CD4-positive, alpha-beta memory T cell (primary cell): Measurements from ENCODE around the gene POU2F2. TPM values are rescaled to one million over a fixed set of nuclear protein-coding genes. Genes with fewer than 3 reads are reported as not detected.

Experiments used
- CTCF ChIA-PET: fragments of 350-600 bp; sonication (Branson Sonifier 250); formaldehyde crosslinking; loops from one replicate; lab custom pipeline; 2021; ENCODE audit warnings: inconsistent platforms; ENCODE audit not compliant: partially characterized antibody; lab: Charles Lee
- POLR2A ChIA-PET: fragments of 350-600 bp; sonication (Branson Sonifier 250); formaldehyde crosslinking; loops from one replicate; lab custom pipeline; 2021; ENCODE audit not compliant: partially characterized antibody; lab: Charles Lee
- DNase-seq, 5 donors: peaks; one replicate each; pipeline versions ENCODE4 v3.0.0 to v3.0.0-alpha.2; 2020 to 2022; ENCODE audit warnings: mixed read lengths in 1 of 5
- H3K27ac ChIP-seq: one replicate; pipeline ENCODE4 v1.7.0; 2013; ENCODE audit warnings: low read depth, low read length
- H3K27me3 ChIP-seq: 2 replicates; pipeline ENCODE4 v1.7.0; 2013; ENCODE audit warnings: mild to moderate bottlenecking, low read length, moderate library complexity; ENCODE audit not compliant: insufficient read depth
- H3K36me3 ChIP-seq: 2 replicates; pipeline ENCODE4 v1.7.0; 2013; ENCODE audit warnings: mild to moderate bottlenecking, low read length, moderate library complexity; ENCODE audit not compliant: insufficient read depth
- H3K4me1 ChIP-seq: 2 replicates; pipeline ENCODE4 v1.7.0; 2013; ENCODE audit warnings: mild to moderate bottlenecking, low read length, moderate library complexity; ENCODE audit not compliant: insufficient read depth
- H3K4me3 ChIP-seq, 2 donors: one replicate each; pipeline ENCODE4 v1.7.0; 2013; ENCODE audit warnings: low read length in 2 of 2, mild to moderate bottlenecking in 1 of 2
- H3K9me3 ChIP-seq, 2 donors: one replicate each; pipeline ENCODE4 v1.7.0; 2013; ENCODE audit warnings: low read length in 2 of 2, control low read depth in 1 of 2; ENCODE audit not compliant: control insufficient read depth in 1 of 2
- H3K27ac Mint-ChIP-seq, 7 donors: one replicate each; pipeline ENCODE4 v1.8.0; 2020 to 2021; ENCODE audit warnings: mixed read lengths in 7 of 7, mild to moderate bottlenecking in 6 of 7, inconsistent platforms in 3 of 7, moderate library complexity in 3 of 7
- H3K27me3 Mint-ChIP-seq, 2 donors: one replicate each; pipeline ENCODE4 v1.8.0; 2020 to 2021; ENCODE audit warnings: mixed read lengths in 2 of 2
- H3K36me3 Mint-ChIP-seq, 2 donors: one replicate each; pipeline ENCODE4 v1.8.0; 2020 to 2021; ENCODE audit warnings: mixed read lengths in 2 of 2, inconsistent platforms in 1 of 2, mild to moderate bottlenecking in 1 of 2
- H3K4me1 Mint-ChIP-seq, 4 donors: one replicate each; pipeline ENCODE4 v1.8.0; 2020 to 2021; ENCODE audit warnings: mixed read lengths in 4 of 4, mild to moderate bottlenecking in 1 of 4
- H3K4me3 Mint-ChIP-seq, 8 donors: one replicate each; pipeline ENCODE4 v1.8.0; 2020 to 2021; ENCODE audit warnings: mixed read lengths in 8 of 8, mild to moderate bottlenecking in 7 of 8, moderate library complexity in 6 of 8, inconsistent platforms in 3 of 8
- H3K9me3 Mint-ChIP-seq, 8 donors: one replicate each; pipeline ENCODE4 v1.8.0; 2020 to 2021; ENCODE audit warnings: mixed read lengths in 8 of 8, mild to moderate bottlenecking in 5 of 8, inconsistent platforms in 3 of 8, moderate library complexity in 1 of 8
- intact Hi-C: fragments of 100-400 bp; cut with micrococcal nuclease; formaldehyde crosslinking; loops from one replicate; pipeline ENCODE4 v1.15.1; 2023
- polyA plus RNA-seq, 2 donors: library from polyadenylated mRNA; unstranded; fragments of 300-500 nt; fragmentation: Illumina TruSeq; gene quantifications; one replicate each; pipeline ENCODE4 v1.2.3, GENCODE V29; 2021
- total RNA-seq, 2 experiments: library from RNA; stranded (reverse); gene quantifications; one replicate each; pipeline ENCODE4 v1.2.3, GENCODE V29; 2021

POU2F2 gene
- total RNA-seq (10 to 100 TPM; 68.5 to 69.3 TPM), polyA plus RNA-seq (10 to 100 TPM in 1 of 2 donors, 1 to 10 TPM in 1; 3.1 to 22.7 TPM)

DNA sequence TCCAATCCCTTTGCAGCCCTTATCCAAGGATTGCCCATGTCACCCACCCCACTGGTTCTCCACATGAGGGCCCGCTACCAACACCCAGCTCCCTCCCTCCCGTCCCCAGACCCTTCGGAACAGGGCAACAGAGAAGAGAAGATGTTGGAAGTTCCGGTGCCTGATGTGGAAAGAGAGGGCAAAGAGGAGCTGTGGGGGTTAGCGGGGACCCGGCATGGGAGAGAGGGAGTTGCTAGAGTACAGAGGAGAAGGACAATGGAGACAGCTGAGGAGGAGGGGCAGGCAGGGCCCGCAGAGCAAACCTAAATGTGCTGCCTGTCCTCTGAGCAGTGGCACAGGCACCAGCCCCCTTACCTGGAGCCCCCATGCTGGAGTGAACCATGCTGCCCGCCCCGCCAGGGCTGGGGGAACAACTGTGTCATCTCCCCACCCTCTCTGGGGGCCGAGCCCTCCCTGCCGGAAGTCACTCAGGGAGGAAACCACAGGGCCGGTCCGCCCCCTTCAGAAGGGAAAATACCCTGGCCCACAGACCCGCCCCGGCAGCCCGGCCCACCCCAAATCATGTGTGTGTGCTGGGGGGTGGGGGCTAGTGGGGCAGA lies at the start of gene POU2F2:
Gene POU2F2 (minus strand): TSS at position 417 of the 599 bp plus-strand sequence. CDS start 35 bp downstream, at position 382.
- no peaks in the 10 kb centered on the region for H3K36me3 ChIP-seq
- peaks cover 73% of the 10 kb centered on the region for H3K4me1 ChIP-seq
- H3K9me3 ChIP-seq: no peaks in the 10 kb centered on the region
- POLR2A ChIA-PET: interaction anchor here (0.9 to 4.4 kb wide), 20 partner anchors 10 to 291 kb away, joined by 3 to 58 read pairs (median 6); partner anchors contain the start of genes GSK3A and PAFAH1B3
- H3K4me1 Mint-ChIP-seq: peaks cover 45 to 88% (median 66%) of the 10 kb centered on the region in 4 donors
- no peaks in the 10 kb centered on the region for H3K9me3 Mint-ChIP-seq
- intact Hi-C loops: loop anchor here (1.0 to 5.0 kb wide), 8 partner anchors 11 to 290 kb away; partner anchors contain the start of genes DEDD2 and MEGF8
- H3K27ac Mint-ChIP-seq: peak within 1 kb of the TSS; percentile 84 to 99 (median 88)
- H3K36me3 Mint-ChIP-seq: peaks cover 0 to 19% of the 10 kb centered on the region in 2 donors
- no peaks in the 10 kb centered on the region for H3K27me3 Mint-ChIP-seq
- H3K4me3 Mint-ChIP-seq: peak within 1 kb of the TSS; percentile 87 to 96 (median 92)
- peak; percentile 86 to 96 (median 86) for DNase-seq
- peak within 1 kb of the TSS; percentile 74 for H3K27ac ChIP-seq
- H3K27me3 ChIP-seq: no peaks in the 10 kb centered on the region
- H3K4me3 ChIP-seq: peak within 1 kb of the TSS; percentile 43 to 97
- CTCF ChIA-PET: interaction anchor here (0.7 to 3.4 kb wide), 39 partner anchors 8 to 309 kb away, joined by 3 to 48 read pairs (median 5); partner anchors contain the start of genes DEDD2, GSK3A, PAFAH1B3 and PRR19

DNA sequence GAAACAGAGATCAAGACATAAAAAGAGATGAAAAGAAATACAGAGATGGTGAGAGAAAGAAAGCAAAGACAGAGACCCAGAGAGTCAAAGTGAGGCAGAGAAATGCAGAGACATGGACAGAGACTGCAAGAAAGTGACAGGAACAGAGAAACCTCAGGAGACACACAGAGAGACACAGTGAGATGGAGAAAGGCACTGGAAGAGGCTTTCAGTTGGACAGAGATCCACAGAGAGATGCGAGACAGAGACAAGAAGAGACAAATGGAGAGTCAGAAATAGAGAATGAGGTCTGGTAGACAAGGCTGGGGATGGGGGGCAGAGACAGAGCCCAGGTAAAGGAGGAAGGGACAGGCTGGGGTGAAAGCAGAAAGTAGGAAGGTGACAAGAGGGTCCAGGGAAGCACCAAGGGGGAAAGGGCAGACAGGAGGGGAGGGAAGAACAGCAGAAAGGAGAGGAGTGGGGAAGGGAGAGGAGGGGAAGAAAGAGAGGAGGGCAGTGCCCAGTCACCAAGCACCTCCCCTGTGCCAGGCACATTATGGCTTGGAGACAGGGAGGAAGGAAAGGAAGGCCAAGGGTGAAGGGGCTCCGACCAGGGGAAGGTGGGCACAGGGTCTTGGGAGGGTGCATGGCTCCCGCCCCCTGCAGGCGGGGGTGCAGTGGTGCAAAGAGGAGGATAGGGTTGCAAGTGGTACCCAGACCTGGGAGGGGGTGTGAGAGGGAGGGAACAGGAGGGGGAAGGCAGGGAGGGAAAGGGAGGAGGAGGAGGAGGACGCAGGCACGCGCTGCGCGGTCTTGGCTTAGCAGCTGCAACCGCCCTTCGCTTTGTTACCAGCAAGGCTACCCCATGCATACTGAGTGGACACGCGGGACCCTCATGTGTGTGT lies 46.8 kb upstream of the POU2F2 start:
- Histone ChIP-seq H3K27ac (no peak overlapping the region), H3K4me1 (peaks cover 37% of the 10 kb centered on the region), H3K9me3 (no peaks in the 10 kb centered on the region), H3K4me3 (no peak overlapping the region), H3K36me3 (no peaks in the 10 kb centered on the region), H3K27me3 (peaks cover 17% of the 10 kb centered on the region)
- ChIA-PET POLR2A (no interaction called here), CTCF (no interaction called here)
- Mint-ChIP-seq H3K27ac (no peak overlapping the region), H3K9me3 (peaks cover 0 to 2% (median 0%) of the 10 kb centered on the region in 8 donors), H3K27me3 (peaks cover 4 to 9% of the 10 kb centered on the region in 2 donors), H3K4me1 (peaks cover 16 to 40% (median 32%) of the 10 kb centered on the region in 4 donors), H3K36me3 (no peaks in the 10 kb centered on the region), H3K4me3 (no peak overlapping the region)
- no peak for DNase-seq
- intact Hi-C loops: no loop called here

DNA sequence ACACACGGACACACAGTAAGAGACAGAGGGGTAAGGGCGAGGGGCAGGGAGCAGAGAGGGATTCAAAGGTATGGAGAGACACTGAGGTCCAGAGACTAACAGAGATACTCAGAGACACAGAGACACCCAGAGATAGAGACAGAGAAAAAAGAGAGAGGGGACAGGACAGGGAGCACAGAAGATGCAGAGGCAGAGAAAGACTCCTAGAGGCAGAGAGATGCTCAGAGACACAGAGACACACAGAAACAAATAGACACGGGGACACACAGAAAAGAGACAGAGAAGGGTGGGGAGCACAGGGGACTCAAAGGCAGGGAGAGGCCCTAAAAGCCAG lies 45.4 kb upstream of the POU2F2 start:
- Mint-ChIP-seq H3K27ac (no peak overlapping the region), H3K4me3 (no peak overlapping the region), H3K4me1 (peaks cover 11 to 34% (median 22%) of the 10 kb centered on the region in 4 donors), H3K9me3 (no peaks in the 10 kb centered on the region), H3K36me3 (no peaks in the 10 kb centered on the region), H3K27me3 (peaks cover 4 to 11% of the 10 kb centered on the region in 2 donors)
- ChIA-PET POLR2A (interaction anchor here (1.8 to 3.3 kb wide), 5 partner anchors 7 to 65 kb away, joined by 11 to 39 read pairs (median 14); partner anchors contain the start of gene GSK3A), CTCF (interaction anchor here (1.2 to 1.8 kb wide), 3 partner anchors 18 to 42 kb away, joined by 3 to 10 read pairs (median 4); partner anchors contain the start of gene ZNF526)
- Histone ChIP-seq H3K4me1 (peaks cover 29% of the 10 kb centered on the region), H3K27ac (no peak overlapping the region), H3K27me3 (peaks cover 17% of the 10 kb centered on the region), H3K4me3 (peak overlapping the region in 1 of 2 donors; percentile 59), H3K36me3 (no peaks in the 10 kb centered on the region), H3K9me3 (no peaks in the 10 kb centered on the region)
- intact Hi-C loops: loop anchor here (1.0 to 2.0 kb wide), 4 partner anchors 43 to 69 kb away; partner anchors contain the start of genes GSK3A, POU2F2 and ZNF526
- no peak for DNase-seq

DNA sequence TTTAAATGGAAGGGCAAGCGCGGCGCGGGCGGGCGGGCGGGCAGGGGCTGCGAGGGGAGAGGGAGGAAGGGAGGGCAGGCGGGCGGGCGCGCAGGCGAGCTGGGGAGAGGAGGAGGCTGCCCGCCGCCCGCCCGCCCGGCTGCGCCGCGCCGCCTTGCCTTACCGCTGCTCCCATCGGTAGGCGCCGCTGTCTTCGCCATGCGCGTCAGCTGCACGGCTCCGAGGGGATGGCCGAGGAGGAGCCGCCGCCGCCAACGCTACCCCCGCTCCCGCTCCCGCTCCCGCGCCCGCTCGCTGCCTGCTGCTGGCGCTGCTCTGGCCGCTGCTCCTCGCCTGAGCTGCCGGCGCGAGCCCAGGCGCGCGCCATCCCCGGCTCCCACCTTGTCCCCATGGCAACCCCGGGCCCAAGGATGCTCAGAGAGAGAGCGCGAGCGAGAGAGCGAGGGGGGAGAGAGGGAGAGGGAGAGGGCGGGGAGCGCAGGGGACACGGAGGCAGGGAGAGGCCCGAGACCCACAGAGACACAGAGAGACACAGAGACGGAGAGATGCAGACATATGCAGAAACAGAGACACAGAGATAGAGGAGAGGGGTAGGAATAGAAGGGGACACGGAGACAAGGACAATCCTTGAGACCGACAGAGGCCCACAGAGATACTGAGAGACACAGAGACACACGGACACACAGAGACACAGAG lies 44.9 kb upstream of the POU2F2 start:
- CTCF ChIA-PET: interaction anchor here (0.8 to 2.2 kb wide), 12 partner anchors 8 to 153 kb away, joined by 3 to 10 read pairs (median 4); partner anchors contain the start of genes GSK3A, POU2F2 and ZNF526
- no peaks in the 10 kb centered on the region for H3K9me3 ChIP-seq
- POLR2A ChIA-PET: interaction anchor here (0.6 to 3.3 kb wide), 18 partner anchors 8 to 136 kb away, joined by 3 to 39 read pairs (median 5); partner anchors contain the start of genes DEDD2, GSK3A, PAFAH1B3 and PRR19
- H3K27me3 ChIP-seq: peaks cover 17% of the 10 kb centered on the region
- peak; percentile 75 to 79 (median 78) for DNase-seq
- intact Hi-C loops: loop anchor here (1.0 to 2.0 kb wide), 4 partner anchors 43 to 68 kb away; partner anchors contain the start of genes GSK3A, POU2F2 and ZNF526
- H3K4me1 ChIP-seq: peaks cover 29% of the 10 kb centered on the region
- H3K4me3 ChIP-seq: peak overlapping the region in 1 of 2 donors; percentile 59
- no peak overlapping the region for H3K27ac ChIP-seq
- no peak overlapping the region for H3K4me3 Mint-ChIP-seq
- peaks cover 4 to 11% of the 10 kb centered on the region in 2 donors for H3K27me3 Mint-ChIP-seq
- H3K36me3 Mint-ChIP-seq: no peaks in the 10 kb centered on the region
- H3K4me1 Mint-ChIP-seq: peaks cover 10 to 29% (median 18%) of the 10 kb centered on the region in 4 donors
- H3K9me3 Mint-ChIP-seq: no peaks in the 10 kb centered on the region
- no peaks in the 10 kb centered on the region for H3K36me3 ChIP-seq
- H3K27ac Mint-ChIP-seq: no peak overlapping the region

DNA sequence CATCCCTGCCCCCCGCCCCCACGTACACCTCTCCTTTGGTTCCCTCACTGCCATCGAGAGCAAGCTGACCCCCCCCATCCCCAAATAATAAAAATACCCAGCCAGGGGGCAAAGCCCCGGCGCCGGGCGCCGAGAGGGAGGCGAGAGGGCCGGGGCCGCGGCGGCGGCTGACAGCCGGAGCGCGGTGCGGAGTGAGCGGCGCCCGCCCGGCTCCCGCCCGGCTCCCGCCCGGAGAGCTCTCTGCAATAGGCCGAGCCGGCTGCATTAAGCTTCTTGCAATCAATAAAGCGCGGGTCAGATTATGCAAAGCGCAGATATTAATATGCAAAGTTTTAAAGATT lies 44.4 kb upstream of the POU2F2 start:
- H3K27me3 ChIP-seq: peaks cover 17% of the 10 kb centered on the region
- no peaks in the 10 kb centered on the region for H3K36me3 Mint-ChIP-seq
- no peaks in the 10 kb centered on the region for H3K9me3 Mint-ChIP-seq
- POLR2A ChIA-PET: interaction anchor here (0.6 to 3.3 kb wide), 19 partner anchors 9 to 288 kb away, joined by 3 to 39 read pairs (median 5); partner anchors contain the start of genes DEDD2, GSK3A, PAFAH1B3 and PRR19
- intact Hi-C loops: loop anchor here (2.0 kb wide), 3 partner anchors 44 to 68 kb away; partner anchors contain the start of genes GSK3A and POU2F2
- no peaks in the 10 kb centered on the region for H3K36me3 ChIP-seq
- CTCF ChIA-PET: interaction anchor here (0.6 to 2.2 kb wide), 15 partner anchors 8 to 154 kb away, joined by 3 to 10 read pairs (median 4); partner anchors contain the start of genes GSK3A, POU2F2 and ZNF526
- peak overlapping the region in 7 of 8 donors; percentile 88 to 96 (median 94) for H3K4me3 Mint-ChIP-seq
- no peak overlapping the region for H3K27ac ChIP-seq
- peak overlapping the region in 4 of 7 donors; percentile 36 to 89 (median 59) for H3K27ac Mint-ChIP-seq
- peak overlapping the region in 1 of 2 donors; percentile 58 for H3K4me3 ChIP-seq
- no peaks in the 10 kb centered on the region for H3K9me3 ChIP-seq
- peaks cover 9 to 25% (median 14%) of the 10 kb centered on the region in 4 donors for H3K4me1 Mint-ChIP-seq
- H3K4me1 ChIP-seq: peaks cover 29% of the 10 kb centered on the region
- DNase-seq: no peak
- H3K27me3 Mint-ChIP-seq: peaks cover 4 to 11% of the 10 kb centered on the region in 2 donors
